Heart left ventricle (tissue), 13 donors: ENCODE measurements around the gene ZIK1.

Source experiments
- CTCF ChIP-seq, 12 donors: fragments of 200-600 bp; sonication (generic) in 4 of 12; IDR thresholded peaks; one replicate each; pipeline versions ENCODE4 v1.5.0 to v1.8.0; 2018 to 2022; ENCODE audit warnings: antibody characterized with exemption in 12 of 12, mild to moderate bottlenecking in 5 of 12
- POLR2A ChIP-seq, 2 donors: fragments of 450-650 bp; IDR thresholded peaks; one replicate each; pipeline ENCODE4 v1.6.1; 2017; ENCODE audit warnings: antibody characterized with exemption in 2 of 2, mild to moderate bottlenecking in 2 of 2, moderate library complexity in 2 of 2
- donor health status: ischemic (EF 13 %, LVEDD 7.1; RV severe dilation, severe dysfunction).
- donor health status: DM: no; HTN: yes; CAD: no.
- donor health status: DM: no; HTN: no; CAD: no.
- donor health status: ischemic (EF 25% LVEDD 6.9; RV normal size, moderate dysfunction).
- donor health status: ischemic (EF 25% LVEDD 5.7; RV mildly dilated, moderate dysfunction).
- donor health status: ischemic (EF 35%, LVEDD 5.7; RV mildly dilated, moderate dysfunction).
- donor health status: nonischemic (EF 11% LVEDD 7.7; RV severe dilation, severe dysfunction).
- donor health status: DM: yes; HTN: yes; CAD: no.
- donor health status: PGD.
- donor health status: ischemic (EF 29% LVEDD 5.4; RV normal size, mild dysfunction).
- donor health status: nonischemic (EF 23%, LVEDD 6.1; RV moderate dilation, normal function).

- TF ChIP-seq POLR2A (IDR thresholded peaks at IDR 0.05) = no peak
- no peak for TF ChIP-seq CTCF (IDR thresholded peaks at IDR 0.05)
These were observed 57.8 kb downstream of the ZIK1 start for GRCh38 chr19:57641715-57642234.
